Fibroblast of upper back skin (primary cell): ENCODE measurements around the gene NRG2.

Experiments used
- DNase-seq: peaks from one replicate; pipeline ENCODE4 v3.0.0-alpha.2; 2013

NRG2 gene

GRCh38 chr5:139872052-139872766 lies 170.9 kb downstream of the NRG2 start:
- DNase-seq, result no peak

- DNase-seq, result no peak
Measured at GRCh38 chr5:139871614-139872013, 171.5 kb downstream of the NRG2 start.

- no peak for DNase-seq
Measured at GRCh38 chr5:139870677-139871076, 172.4 kb downstream of the NRG2 start.

DNA sequence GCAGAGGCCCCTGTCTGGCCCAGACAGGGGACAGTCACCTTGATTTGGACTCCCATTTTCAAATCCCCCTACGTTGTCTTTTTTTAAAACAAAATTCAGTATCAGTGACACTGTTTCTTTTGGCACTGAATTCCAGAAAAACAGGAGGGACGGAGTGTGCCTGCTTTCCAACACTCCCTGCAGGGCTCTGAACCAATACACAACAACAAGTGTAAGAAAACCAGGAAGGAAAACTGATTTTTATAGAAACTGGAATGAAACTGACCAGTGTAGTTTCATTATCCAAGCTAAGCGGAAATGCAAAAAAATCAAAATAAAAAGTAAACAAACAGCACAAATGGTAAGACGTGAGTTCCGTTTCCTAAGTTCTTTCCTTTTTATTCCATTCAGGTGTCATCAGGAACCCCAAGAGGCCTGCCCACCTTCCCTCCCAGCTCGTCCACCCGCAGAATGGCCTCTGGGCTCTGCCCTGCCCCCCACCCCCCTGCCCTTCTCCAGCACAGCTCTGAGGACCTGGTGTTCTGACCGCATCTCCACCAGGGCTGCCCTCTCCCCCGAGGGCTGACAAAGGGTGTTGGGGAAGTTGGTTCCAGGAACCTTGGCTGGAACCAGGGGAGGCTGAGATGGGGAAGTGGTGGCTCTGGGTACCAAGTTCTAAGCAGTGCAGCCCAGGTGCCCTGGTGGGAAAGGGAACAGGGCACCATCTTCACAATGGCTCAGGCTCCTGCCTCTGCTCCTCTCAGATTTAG lies 173.9 kb downstream of the NRG2 start:
- DNase-seq, result no peak

DNA sequence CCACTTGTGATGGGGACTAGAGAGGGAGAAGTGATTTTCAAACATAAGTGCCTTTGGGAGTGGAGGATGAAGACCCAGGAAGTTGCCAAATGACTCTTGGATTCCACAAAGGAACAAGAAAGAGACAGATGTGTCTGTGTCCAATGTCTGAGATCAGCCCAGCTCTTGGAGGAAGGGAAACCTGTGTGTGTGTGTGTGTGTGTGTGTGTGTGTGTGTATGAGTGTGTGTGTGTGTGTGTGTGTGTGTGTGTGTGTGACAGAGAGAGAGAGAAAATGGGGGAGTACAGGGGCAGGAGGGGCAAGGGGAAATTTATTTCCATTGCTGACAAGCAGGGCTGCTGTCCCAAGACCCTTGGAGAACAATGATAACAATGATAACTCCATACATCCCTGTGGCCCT lies 175.5 kb downstream of the NRG2 start:
- no peak for DNase-seq

DNA sequence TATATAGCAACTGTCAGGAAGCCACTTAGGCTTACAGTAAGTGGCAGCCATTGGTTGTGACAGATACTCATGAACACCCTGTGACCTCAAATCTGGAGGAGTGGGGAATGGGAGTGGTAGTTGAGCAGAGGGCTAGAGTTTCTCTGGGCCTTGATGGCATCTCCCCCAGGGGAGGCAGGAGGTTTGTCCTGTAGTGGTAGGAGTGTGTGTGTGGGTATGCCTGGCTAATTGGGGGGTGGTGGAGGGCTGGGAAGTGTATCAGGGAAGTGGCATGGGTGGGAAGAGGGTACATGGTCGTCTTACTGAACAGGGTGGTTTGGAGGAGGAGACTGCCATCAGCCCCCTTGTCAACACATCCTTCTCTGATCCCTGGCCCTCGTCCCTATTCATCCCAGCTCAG lies 176.0 kb downstream of the NRG2 start:
- DNase-seq, result no peak

DNA sequence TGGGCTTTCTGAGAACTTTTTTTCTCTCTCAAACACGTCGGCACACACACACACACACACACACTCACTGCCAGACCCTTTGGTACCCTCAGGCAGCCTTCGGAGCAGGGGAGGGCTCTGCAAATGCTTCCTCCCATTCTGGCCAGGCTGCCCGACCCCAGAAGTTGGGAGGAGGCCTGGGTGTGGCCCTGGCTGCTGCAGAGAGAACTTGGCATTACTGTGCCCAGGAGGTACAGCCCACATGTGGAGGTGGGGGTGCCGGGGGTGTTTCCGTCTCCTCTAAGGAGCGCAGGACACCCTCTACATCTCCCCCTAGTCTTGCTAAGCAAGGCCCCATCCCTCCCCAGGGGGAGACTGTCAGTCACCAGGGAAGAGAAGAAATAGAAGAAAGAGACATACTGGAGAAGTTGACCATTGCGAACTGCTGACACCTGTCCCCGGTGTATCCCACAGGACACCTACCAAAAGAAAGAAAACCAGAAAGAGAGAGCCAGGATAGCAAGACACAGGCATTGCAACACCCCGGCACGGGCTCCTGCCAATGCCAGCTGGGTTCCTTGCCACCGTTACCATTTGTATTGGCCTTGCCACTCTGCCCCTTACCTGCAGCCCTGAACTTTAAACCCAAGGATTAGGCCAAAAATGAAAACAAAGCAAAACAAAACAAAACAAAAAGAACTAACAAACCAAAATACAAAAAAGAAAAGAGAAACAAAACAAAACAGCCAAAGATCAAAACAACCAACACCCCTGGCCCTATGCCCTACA lies 178.2 kb downstream of the NRG2 start:
- DNase-seq, result no peak

- DNase-seq, result peak; percentile 40
Measured at GRCh38 chr5:139863855-139864558, 179.1 kb downstream of the NRG2 start.

DNA sequence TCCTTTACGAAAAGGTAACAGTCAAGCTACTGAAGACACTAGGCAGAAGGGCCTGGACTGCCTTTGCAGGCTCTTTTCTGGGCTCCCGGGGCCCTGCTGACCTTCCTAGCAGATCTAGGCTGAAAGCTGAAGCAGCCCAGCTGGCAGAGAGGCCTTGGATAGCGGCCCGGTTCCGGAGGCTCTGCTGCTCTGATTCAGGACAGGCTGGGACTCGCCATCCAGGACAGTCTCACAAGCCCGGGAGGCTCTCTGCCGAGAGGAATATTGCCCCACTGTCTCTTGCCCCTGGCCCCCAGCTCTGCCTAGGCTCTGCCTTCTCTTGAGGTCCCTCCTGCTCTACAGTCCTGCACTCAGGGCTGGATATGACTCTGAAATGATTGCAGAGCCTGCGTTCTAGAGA lies 179.7 kb downstream of the NRG2 start:
- DNase-seq, result no peak

DNA sequence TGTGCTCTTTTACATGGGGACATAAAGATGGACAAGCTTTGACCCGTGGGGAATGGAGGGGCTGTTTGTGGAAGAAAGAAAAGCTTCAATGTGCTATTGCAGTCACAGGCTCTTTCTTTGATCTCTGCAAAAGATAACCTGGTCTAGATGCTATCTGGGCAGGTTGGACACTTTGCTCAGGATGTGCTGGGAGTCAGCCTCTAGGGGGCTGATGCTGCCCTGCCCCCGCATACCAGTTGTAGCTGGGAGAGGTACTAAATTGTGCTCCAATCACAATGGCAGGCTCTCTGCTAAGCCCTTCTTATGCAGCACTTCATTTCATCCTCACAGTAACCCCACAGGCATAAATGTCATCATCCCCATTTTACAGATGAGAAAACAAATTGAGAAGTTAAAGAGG lies 180.3 kb downstream of the NRG2 start:
- no peak for DNase-seq

GRCh38 chr5:139862313-139862712 lies 180.8 kb downstream of the NRG2 start:
- DNase-seq, result peak; percentile 3

DNA sequence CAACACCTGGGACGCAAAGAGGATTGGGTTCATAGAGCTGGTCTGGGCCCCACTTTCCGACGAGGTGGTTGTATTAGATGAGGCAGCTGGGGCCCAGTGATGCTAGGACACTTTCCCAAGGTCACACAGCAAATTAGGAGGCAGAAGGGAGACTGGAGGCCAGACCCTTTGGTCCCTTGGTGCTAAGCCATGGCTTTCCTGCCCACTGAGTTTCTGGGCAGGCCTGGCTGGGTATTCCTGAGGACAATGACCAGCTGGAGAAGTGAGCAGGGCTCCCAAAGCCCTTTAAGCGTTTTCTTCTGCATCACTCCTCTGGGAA lies 181.3 kb downstream of the NRG2 start:
- no peak for DNase-seq

- DNase-seq, result no peak
Measured at GRCh38 chr5:139861021-139861888, 181.8 kb downstream of the NRG2 start.

GRCh38 chr5:139859013-139859412 lies 184.1 kb downstream of the NRG2 start:
- no peak for DNase-seq

GRCh38 chr5:139856714-139857113 lies 186.4 kb downstream of the NRG2 start:
- DNase-seq, result no peak

- DNase-seq, result no peak
Measured at GRCh38 chr5:139855946-139856540, 187.1 kb downstream of the NRG2 start.

GRCh38 chr5:139855451-139855850 lies 187.6 kb downstream of the NRG2 start:
- no peak for DNase-seq

GRCh38 chr5:139854953-139855352 lies 188.1 kb downstream of the NRG2 start:
- no peak for DNase-seq

GRCh38 chr5:139854029-139854605 lies 189.0 kb downstream of the NRG2 start:
- DNase-seq, result no peak

- no peak for DNase-seq
Measured at GRCh38 chr5:139852696-139853095, 190.4 kb downstream of the NRG2 start.

DNA sequence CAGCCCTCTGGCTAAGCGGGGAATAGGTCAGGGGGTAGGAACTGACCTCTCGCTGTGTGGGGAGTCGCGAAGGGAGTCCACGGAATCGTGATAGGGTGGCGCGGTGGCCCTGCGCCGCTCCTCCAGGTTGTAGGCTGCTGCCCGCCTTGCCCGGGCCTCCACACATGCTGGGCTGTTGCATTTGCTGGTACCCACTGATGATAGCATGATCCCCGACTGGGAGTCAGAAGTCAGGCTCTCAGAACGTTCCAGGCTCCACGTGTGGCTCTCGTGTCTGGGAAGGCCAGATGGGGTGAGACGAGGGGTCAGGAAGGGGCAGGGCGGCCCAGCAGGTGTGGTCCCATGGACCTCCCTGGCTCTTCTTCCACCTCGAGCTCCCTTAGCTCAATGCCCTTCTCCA lies 191.5 kb downstream of the NRG2 start:
- no peak for DNase-seq
